Measurements from ENCODE around the gene MAN1A2.
"Not testable (repeated sequence)": the region's sequence is repeated elsewhere in the genome, so short reads cannot be mapped to it uniquely, and the experiment has no call there.

The MAN1A2 gene

DNA sequence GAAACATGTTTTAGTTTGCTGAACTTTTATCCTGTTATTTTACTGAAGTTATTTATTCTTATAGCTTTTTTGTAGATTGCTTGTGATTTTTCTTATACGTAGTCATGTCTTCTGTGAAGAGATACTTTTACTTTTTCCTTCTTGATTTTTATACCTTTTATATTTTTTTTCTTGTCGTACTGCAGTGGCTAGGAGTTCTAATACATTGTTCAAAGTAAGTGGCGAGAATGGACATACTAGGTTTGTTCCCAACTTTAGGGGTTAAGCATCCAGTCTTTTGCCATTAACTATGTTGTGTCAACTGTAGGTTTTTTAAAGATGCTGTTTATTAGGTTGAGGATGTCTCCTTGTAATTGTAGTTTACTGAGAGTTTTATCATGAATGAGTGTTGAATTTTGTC lies 36.3 kb downstream of the MAN1A2 start:
- DNase-seq, result no peak

DNA sequence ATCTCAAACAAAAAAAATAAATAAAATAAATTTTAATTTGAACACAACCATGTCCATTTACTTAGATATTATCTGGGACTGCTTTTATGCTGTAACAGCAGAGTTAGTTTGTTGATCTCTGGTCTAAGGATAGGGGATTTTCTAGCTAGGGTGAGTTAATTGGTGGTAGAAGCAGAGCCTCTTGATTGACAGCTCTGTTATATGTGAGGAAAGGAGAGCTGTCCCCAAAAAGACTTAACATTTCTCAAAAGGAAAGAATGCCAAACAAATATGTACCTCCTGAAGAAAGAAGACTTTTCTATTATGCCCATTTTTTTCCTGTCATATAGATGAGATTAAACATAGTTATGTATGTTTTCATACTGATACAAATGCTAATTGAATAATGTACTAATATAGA lies 37.8 kb downstream of the MAN1A2 start:
- no peak for DNase-seq

- DNase-seq, result no peak
Measured at GRCh38 chr1:117412472-117412871, 45.2 kb downstream of the MAN1A2 start.

GRCh38 chr1:117413412-117413811 lies 46.2 kb downstream of the MAN1A2 start:
- DNase-seq, result no peak

GRCh38 chr1:117414943-117415342 lies 47.7 kb downstream of the MAN1A2 start:
- DNase-seq, result no peak

DNA sequence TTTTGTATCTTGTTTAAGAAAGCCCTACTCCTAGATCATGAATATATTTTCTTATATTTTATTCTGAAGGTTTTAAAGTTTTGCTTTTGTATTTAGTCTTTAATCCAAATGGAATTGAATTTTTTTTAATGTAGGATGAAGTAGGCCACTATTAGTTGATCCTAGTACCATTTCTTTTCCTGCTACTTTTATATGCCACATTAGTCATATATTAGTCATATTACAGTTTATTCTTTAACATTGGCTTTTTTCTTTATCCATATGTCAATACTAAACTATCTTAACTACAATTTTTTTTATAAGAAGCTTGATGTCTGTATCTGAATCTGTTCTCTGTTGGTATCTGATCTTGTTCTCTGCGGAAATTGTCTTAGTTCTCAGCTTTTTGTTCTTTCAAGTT lies 48.8 kb downstream of the MAN1A2 start:
- DNase-seq, result no peak

DNA sequence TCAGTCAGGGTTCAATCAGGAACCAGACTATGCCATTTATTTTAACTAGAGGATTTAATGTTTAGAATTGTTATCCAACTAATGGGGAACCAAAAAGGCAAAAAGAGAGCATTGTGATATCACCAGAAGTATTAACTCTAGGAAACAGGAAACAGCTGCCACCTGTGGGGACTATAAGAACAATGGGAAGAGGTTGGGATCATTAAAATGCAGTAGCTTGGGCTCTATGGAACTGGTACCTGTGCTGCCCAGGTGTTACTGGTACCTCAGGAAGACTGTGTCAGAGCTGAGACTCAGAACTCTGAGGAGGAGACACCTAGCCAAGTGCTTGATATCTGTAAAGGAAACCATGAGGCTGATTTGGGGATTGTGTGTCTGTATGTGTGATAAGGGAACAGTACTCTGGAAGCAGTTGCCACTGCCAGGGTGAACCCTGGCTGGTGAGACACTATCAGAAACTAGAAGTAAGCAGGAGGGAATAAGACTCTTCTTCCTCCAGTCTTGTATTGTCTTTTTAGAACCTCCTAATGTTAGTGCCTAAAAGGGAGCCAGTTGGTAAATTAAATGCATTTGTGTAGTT lies 49.4 kb downstream of the MAN1A2 start:
- DNase-seq, result no peak

GRCh38 chr1:117425050-117425734 lies 57.9 kb downstream of the MAN1A2 start:
- DNase-seq, result no peak

- no peak for DNase-seq
Measured at GRCh38 chr1:117427297-117427696, 60.0 kb downstream of the MAN1A2 start.

GRCh38 chr1:117433943-117434342 lies 66.7 kb downstream of the MAN1A2 start:
- no peak for DNase-seq

DNA sequence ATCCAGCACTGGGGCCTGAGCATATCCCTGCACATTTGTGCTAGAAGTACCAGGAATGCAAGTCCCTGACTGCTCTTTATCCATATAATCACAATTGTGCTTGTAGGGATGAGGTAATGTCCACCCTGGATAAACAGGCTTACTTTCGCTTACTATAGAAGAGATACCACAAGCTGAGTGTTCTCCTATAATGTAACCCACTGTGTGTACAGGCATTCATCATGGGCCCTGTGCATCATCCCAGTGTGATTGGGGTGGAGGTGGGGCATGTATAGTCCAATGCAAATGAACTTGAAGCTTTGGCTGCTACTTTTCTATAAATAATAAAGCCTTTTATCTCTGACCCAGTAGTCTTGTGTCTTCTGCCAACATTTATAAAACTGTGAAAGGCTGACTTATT lies 69.3 kb downstream of the MAN1A2 start:
- DNase-seq, result no peak

- no peak for DNase-seq
Measured at GRCh38 chr1:117447661-117448060, 80.4 kb downstream of the MAN1A2 start.

DNA sequence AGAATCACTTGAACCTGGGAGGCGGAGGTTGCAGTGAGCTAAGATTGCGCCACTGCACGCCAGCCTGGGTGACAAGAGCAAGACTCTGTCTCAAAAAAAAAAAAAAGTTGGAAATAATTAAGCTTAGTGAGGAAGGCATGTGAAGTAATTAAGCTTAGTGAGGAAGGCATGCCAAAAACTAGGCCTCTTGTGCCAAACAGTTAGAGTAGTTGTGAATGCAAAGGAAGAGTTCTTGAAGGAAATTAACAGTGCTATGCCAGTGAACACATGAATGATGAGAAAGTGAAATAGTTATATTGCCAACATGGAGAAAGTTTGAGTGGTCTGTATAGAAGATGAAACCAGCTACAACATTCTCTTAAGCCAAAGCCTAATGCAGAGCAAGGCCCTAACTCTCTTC lies 85.0 kb downstream of the MAN1A2 start:
- DNase-seq, result no peak

- no peak for DNase-seq
Measured at GRCh38 chr1:117453958-117454357, 86.7 kb downstream of the MAN1A2 start.

GRCh38 chr1:117458410-117458809 lies 91.2 kb downstream of the MAN1A2 start:
- DNase-seq, result not testable (repeated sequence)

GRCh38 chr1:117466761-117467160 lies 99.5 kb downstream of the MAN1A2 start:
- DNase-seq, result no peak

GRCh38 chr1:117467336-117467735 lies 100.1 kb downstream of the MAN1A2 start:
- no peak for DNase-seq

DNA sequence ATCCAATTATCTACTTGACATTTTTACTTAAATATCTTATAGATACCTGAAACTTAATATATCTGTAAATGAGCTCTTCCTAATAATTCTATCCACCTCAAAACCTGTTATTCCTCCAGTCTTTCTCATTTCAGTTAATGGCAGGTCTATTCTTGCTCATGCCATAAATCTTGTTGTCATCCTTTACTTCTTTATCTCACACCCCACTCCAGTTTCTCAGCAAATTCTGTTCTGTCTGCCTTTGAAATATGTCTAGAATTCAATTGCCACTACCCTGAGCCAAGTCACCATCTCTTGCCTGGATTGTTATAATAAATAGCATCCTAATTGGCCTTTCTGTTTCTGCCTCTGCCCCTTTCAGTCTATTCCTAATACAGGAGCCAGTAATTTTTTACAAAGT lies 105.8 kb downstream of the MAN1A2 start:
- no peak for DNase-seq

- not testable (repeated sequence) for DNase-seq
Measured at GRCh38 chr1:117475495-117475894, 108.2 kb downstream of the MAN1A2 start.

GRCh38 chr1:117479086-117479485 lies 111.8 kb downstream of the MAN1A2 start:
- DNase-seq, result no peak

GRCh38 chr1:117481410-117481809 lies 114.2 kb downstream of the MAN1A2 start:
- no peak for DNase-seq

DNA sequence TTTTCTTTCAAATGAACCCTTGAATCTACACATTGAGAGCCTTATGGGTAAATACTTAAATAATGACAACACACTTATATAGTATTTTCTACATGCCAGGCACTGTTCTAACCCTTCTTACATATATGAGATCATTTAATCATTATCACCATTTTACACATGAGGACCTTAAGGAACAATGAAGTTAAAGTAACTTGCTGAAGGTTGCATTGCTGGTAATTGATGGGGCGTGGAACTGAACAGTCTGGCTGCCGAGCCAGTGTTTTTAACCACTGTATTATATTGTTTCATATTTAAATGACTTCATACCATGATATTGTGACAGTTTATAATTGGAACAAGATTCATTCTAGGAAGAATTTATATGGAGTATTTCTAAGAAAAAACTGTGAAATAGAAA lies 126.7 kb downstream of the MAN1A2 start:
- no peak for DNase-seq

GRCh38 chr1:117495068-117495467 lies 127.8 kb downstream of the MAN1A2 start:
- no peak for DNase-seq

GRCh38 chr1:117499071-117499470 lies 131.8 kb downstream of the MAN1A2 start:
- no peak for DNase-seq

DNA sequence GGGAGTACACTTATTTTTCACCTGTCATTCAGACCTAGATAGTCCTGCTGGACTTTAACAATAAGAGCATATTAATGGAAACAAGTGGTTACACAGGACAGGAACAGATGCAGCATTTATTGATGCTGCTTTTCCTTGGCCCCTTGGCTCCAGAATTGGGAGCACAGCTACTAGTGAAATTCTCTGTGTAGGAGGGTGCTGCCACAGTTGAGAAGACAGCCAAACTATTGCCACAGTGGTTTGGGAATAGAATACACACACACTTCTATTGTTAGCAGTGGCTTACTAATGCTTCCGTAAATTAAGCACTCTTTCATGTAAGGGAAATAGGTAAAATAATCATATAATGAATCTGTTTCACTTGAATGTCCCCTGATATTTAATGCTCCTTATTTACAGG lies 133.3 kb downstream of the MAN1A2 start:
- DNase-seq, result no peak
